K562 (cell line): Measurements from ENCODE around the gene NDC1. TPM values are rescaled to one million over a fixed set of nuclear protein-coding genes. Genes with fewer than 3 reads are reported as not detected.

ENCODE experiments used
- ATAC-seq: fragments of 200-7000 bp; cut with Tn5 transposase; 3 replicates; pipeline ENCODE4 v1.9.1; 2020; ENCODE audit warnings: moderate library complexity
- BruUV-seq: library from RNA; stranded (reverse); fragments of 400-500 nt; replicated peaks from 2 replicates; lab custom pipeline; 2021; lab: Mats Ljungman, UMichigan
- CTCF ChIA-PET: fragments of 300-600 bp; formaldehyde crosslinking; extraction: SDS; loops from one replicate; lab custom pipeline; 2021; ENCODE audit warnings: low intra/inter-chr PET ratio; lab: Yijun Ruan, JAX
- POLR2A ChIA-PET: fragments of 300-600, 350-650 bp; sonication (Branson Sonifier 250); formaldehyde crosslinking; extraction: SDS; loops from one replicate; lab custom pipeline; 2021; ENCODE audit warnings: antibody characterized with exemption, inconsistent platforms; lab: Yijun Ruan, JAX
- DNase-seq, 4 experiments: peaks; one replicate each; pipeline versions ENCODE4 v3.0.0 to v3.0.0-alpha.2; 2011 to 2018; ENCODE audit warnings: low spot score in 3 of 4, mixed read lengths in 3 of 4; ENCODE audit errors: extremely low read depth in 1 of 4
- FAIRE-seq: peaks from 2 replicates; lab custom pipeline; 2011; peaks lifted over from hg19 to GRCh38; lab: Jason Lieb, UNC
- H2AFZ ChIP-seq: 2 replicates; pipeline ENCODE4 v1.6.0; 2011; ENCODE audit warnings: low read depth, low read length, control low read depth, inconsistent platforms
- H3K27ac ChIP-seq: fragments of 200-600 bp; 3 replicates; pipeline ENCODE4 v1.8.0; 2011; ENCODE audit warnings: low read depth, mild to moderate bottlenecking, control low read depth, inconsistent platforms, low read length, moderate library complexity, mixed read lengths; ENCODE audit errors: extremely low read depth
- H3K27me3 ChIP-seq, 2 experiments: fragments of 300-600 bp in 1 of 2; 2 replicates in 1 of 2; 3 replicates in 1 of 2; pipeline versions ENCODE4 v1.6.0 to v1.8.0; 2011; ENCODE audit warnings: inconsistent platforms in 2 of 2, low read length in 2 of 2, mild to moderate bottlenecking in 1 of 2, mixed read lengths in 1 of 2, moderate library complexity in 1 of 2; ENCODE audit not compliant: control insufficient read depth in 2 of 2, insufficient read depth in 2 of 2
- H3K36me3 ChIP-seq: fragments of 300-600 bp; 3 replicates; pipeline ENCODE4 v1.8.0; 2011; ENCODE audit warnings: mild to moderate bottlenecking, low read length, inconsistent platforms; ENCODE audit not compliant: control insufficient read depth, insufficient read depth
- H3K4me1 ChIP-seq, 2 experiments: fragments of 200-600 bp in 1 of 2; replicated peaks in 1 of 2; 2 replicates in 1 of 2; 3 replicates in 1 of 2; pipeline versions ENCODE4 v1.5.1 to v1.8.0; 2011; ENCODE audit warnings: inconsistent platforms in 2 of 2, low read length in 2 of 2, mild to moderate bottlenecking in 1 of 2, mixed read lengths in 1 of 2, moderate library complexity in 1 of 2; ENCODE audit not compliant: control insufficient read depth in 2 of 2, insufficient read depth in 2 of 2
- H3K4me2 ChIP-seq: 2 replicates; pipeline ENCODE4 v1.6.1; 2011; ENCODE audit warnings: low read length, control low read depth, inconsistent platforms, mixed read lengths; ENCODE audit not compliant: insufficient read depth
- H3K4me3 ChIP-seq: fragments of 200-600 bp; sonication (generic), shearing (Covaris generic); 2 replicates; pipeline ENCODE4 v1.5.1; 2016; ENCODE audit warnings: control low read depth, inconsistent platforms
- H3K79me2 ChIP-seq: fragments of 200-600 bp; 3 replicates; pipeline ENCODE4 v1.8.0; 2011; ENCODE audit warnings: low read length, inconsistent platforms; ENCODE audit not compliant: control insufficient read depth, insufficient read depth
- H3K9ac ChIP-seq, 2 experiments: 2 replicates each; pipeline versions ENCODE4 v1.6.0 to v1.6.1; 2011; ENCODE audit warnings: low read depth in 2 of 2, low read length in 2 of 2, control low read depth in 1 of 2, inconsistent platforms in 1 of 2, mild to moderate bottlenecking in 1 of 2, mixed read lengths in 1 of 2; ENCODE audit not compliant: insufficient read depth in 1 of 2
- H3K9me1 ChIP-seq: one replicate; pipeline ENCODE4 v1.6.0; 2011; ENCODE audit warnings: inconsistent platforms, mild to moderate bottlenecking, low read length, moderate library complexity; ENCODE audit not compliant: control insufficient read depth, insufficient read depth
- H3K9me3 ChIP-seq: replicated peaks from 2 replicates; pipeline ENCODE4 v1.5.1; 2011; ENCODE audit warnings: low read depth, low read length, inconsistent platforms; ENCODE audit not compliant: control insufficient read depth, insufficient read depth
- H4K20me1 ChIP-seq: replicated peaks from 2 replicates; pipeline ENCODE4 v1.6.1; 2011; ENCODE audit warnings: low read length, inconsistent platforms, mixed read lengths; ENCODE audit not compliant: control insufficient read depth, insufficient read depth
- C11orf30 ChIP-seq: fragments of 450-650 bp; IDR thresholded peaks from 2 replicates; pipeline ENCODE4 v1.6.1; 2016; ENCODE audit warnings: low read depth, mild to moderate bottlenecking
- RBFOX2 ChIP-seq: fragments of 200-400 bp; formaldehyde crosslinking; IDR thresholded peaks from 2 replicates; pipeline ENCODE4 v1.6.1; 2017; ENCODE audit warnings: low read depth, mild to moderate bottlenecking, low read length, moderate library complexity
- REST ChIP-seq, 2 experiments: fragments of 450-650 bp; formaldehyde crosslinking in 1 of 2; IDR thresholded peaks; 2 replicates each; pipeline versions ENCODE4 v1.4.0 to v1.6.1; 2014 to 2020; ENCODE audit warnings: mild to moderate bottlenecking in 2 of 2, borderline replicate concordance in 1 of 2, low read depth in 1 of 2
- TEAD1 ChIP-seq, 2 experiments: fragments of 450-650 bp in 1 of 2; sonication (generic) in 1 of 2; formaldehyde crosslinking; IDR thresholded peaks; 2 replicates each; pipeline versions ENCODE4 v1.4.0 to v1.8.0; 2020 to 2022; ENCODE audit warnings: mild to moderate bottlenecking in 2 of 2, missing genetic modification reagents in 1 of 2
- ZNF316 ChIP-seq: fragments of 450-650 bp; IDR thresholded peaks from 2 replicates; pipeline ENCODE4 v1.6.1; 2016
- WGBS: fragments of 100-300 bp; shearing (Covaris generic); methylation state at CpG from one replicate; pipeline ENCODE4 v1.1.6; 2016; ENCODE audit warnings: low coverage, mixed read lengths; ENCODE audit not compliant: insufficient coverage; ENCODE audit errors: missing lambda C conversion rate; 5-methylcytosine and 5-hydroxymethylcytosine counted together
- in situ Hi-C: fragments of 300-500 bp; cut with MboI; formaldehyde crosslinking; loops from 4 replicates; pipeline ENCODE4 v1.15.0; 2018; ENCODE audit warnings: inconsistent platforms, mixed read lengths
- intact Hi-C: fragments of 100-400 bp; cut with micrococcal nuclease; formaldehyde crosslinking; loops from 2 replicates; pipeline ENCODE4 v1.14.2; 2022
- polyA plus RNA-seq, 8 experiments: library from polyadenylated mRNA; depleted of rRNA in 4 of 8; stranded (reverse) in 5 of 8; unstranded in 3 of 8; fragments of >200 nt; fragmentation: Nextera tagmentation in 2 of 8; fragmentation: Illumina TruSeq in 1 of 8; extraction: Ambion mirVana in 2 of 8; extraction: Trizol in 1 of 8; gene quantifications; 2 replicates each; pipeline versions ENCODE4 v1.2.1 to v1.2.3, GENCODE V29; 2011 to 2014; ENCODE audit warnings: inconsistent platforms in 1 of 8, missing spikeins in 1 of 8
- total RNA-seq, 7 experiments: library from RNA; depleted of rRNA in 6 of 7; stranded (reverse); fragments of >200 nt in 6 of 7; fragmentation: Illumina TruSeq in 2 of 7; extraction: Trizol in 2 of 7; gene quantifications; 2 replicates each; pipeline versions ENCODE4 v1.2.1 to v1.2.3, GENCODE V29; 2011 to 2021; ENCODE audit warnings: low replicate concordance in 1 of 7

The NDC1 gene
- total and polyA plus RNA-seq, 9 of the 15 experiments (the other 6 are each of a cell fraction or from before 2014, with no cell fraction given) = 26.9 to 102 (median 64.5) TPM

- ChIA-PET CTCF (interaction anchor here (1.6 kb wide), 1 partner anchor 97 kb away, joined by 3 read pairs; no protein-coding TSS in a partner anchor), POLR2A (no interaction called here)
- no peaks in the 10 kb centered on the region for H3K9me1 ChIP-seq
- no peaks in the 10 kb centered on the region for H3K79me2 ChIP-seq
- DNase-seq (no peak), ATAC-seq (no peak), FAIRE-seq (no peak)
- H3K36me3 ChIP-seq = peaks cover 6% of the 10 kb centered on the region; the same call in 2 of the 3 replicates
- no peak overlapping the region for H3K9ac ChIP-seq
- BruUV-seq = no TSS peak
- no peak overlapping the region for H3K4me2 ChIP-seq
- H3K4me1 ChIP-seq = no peaks in the 10 kb centered on the region
- in situ Hi-C loops (loop anchor here (10.0 kb wide), 1 partner anchor 222 kb away; no protein-coding TSS in a partner anchor), intact Hi-C loops (loop anchor here (5.0 kb wide), 1 partner anchor 220 kb away; no protein-coding TSS in a partner anchor)
- no peak overlapping the region for H3K27ac ChIP-seq
- no peak overlapping the region for H3K4me3 ChIP-seq
- WGBS = 13% methylated on average over 7 of the region's 7 CpGs
- H3K27me3 ChIP-seq = no peaks in the 10 kb centered on the region
- TF ChIP-seq C11orf30 (0 out of 2 replicates have a peak, but pooled peaks have one; percentile 5), ZNF316 (peak; percentile 42; the same call in 1 of the 2 replicates), RBFOX2 (no peak)
- H4K20me1 ChIP-seq = 0 out of 2 replicates have a peak, but pooled peaks cover 4% of the 10 kb centered on the region
- no peaks in the 10 kb centered on the region for H3K9me3 ChIP-seq
- no peak overlapping the region for H2AFZ ChIP-seq
These were observed 24.4 kb upstream of the NDC1 start for GRCh38 chr1:53862507-53862906.

DNA sequence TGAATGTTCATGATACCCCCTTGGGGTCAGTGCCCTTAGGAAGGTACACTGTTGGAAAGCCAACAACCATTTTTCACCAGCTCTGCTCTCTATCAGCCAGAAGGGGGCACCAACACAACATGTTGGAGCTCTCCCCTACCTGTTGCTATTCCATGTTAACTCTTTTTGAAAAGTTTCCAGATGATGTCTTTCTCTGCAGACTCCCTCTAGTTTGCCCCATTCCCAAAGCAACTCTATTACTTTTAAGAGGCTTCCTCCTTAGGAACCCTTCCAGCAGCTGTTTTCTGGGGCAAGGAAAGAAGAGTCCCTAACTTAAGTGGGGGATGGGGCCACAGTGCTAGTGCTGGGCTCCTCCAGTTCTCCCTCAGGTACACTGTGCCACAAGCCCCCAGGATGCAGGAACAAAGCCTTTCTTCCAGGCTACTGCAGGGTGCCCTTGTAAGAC is 22.9 kb upstream of the NDC1 start:
- Histone ChIP-seq H2AFZ (no peak overlapping the region), H3K27me3 (no peaks in the 10 kb centered on the region), H3K4me2 (no peak overlapping the region), H3K27ac (no peak overlapping the region), H4K20me1 (0 out of 2 replicates have a peak, but pooled peaks cover 4% of the 10 kb centered on the region), H3K9me3 (no peaks in the 10 kb centered on the region), H3K9ac (no peak overlapping the region), H3K9me1 (no peaks in the 10 kb centered on the region), H3K36me3 (peaks cover 4% of the 10 kb centered on the region; the same call in 1 of the 3 replicates), H3K4me3 (no peak overlapping the region), H3K79me2 (no peaks in the 10 kb centered on the region), H3K4me1 (no peaks in the 10 kb centered on the region)
- in situ Hi-C loops (loop anchor here (10.0 kb wide), 1 partner anchor 224 kb away; no protein-coding TSS in a partner anchor), intact Hi-C loops (loop anchor here (1.0 to 5.0 kb wide), 5 partner anchors 88 to 950 kb away; partner anchors contain the start of genes TCEANC2 and TMEM59)
- DNase-seq (peak; percentile 70 to 82 (median 80)), FAIRE-seq (peak; percentile 96), ATAC-seq (peak; percentile 97)
- no TSS peak for BruUV-seq
- POLR2A ChIA-PET = interaction anchor here (0.6 to 2.5 kb wide), 9 partner anchors 9 to 218 kb away, joined by 3 to 14 read pairs (median 3); no protein-coding TSS in a partner anchor
- CTCF ChIA-PET = interaction anchor here (0.7 to 2.1 kb wide), 6 partner anchors 88 to 950 kb away, joined by 3 to 18 read pairs (median 4); no protein-coding TSS in a partner anchor
- TF ChIP-seq TEAD1 (CRISPR knock-in tag; IDR thresholded peaks at IDR 0.05) (0 out of 4 replicates have a peak, but pooled peaks of 1 of the 2 experiments have one; percentile 9), RBFOX2 (no peak), REST (IDR thresholded peaks at IDR 0.05; ENCODE audit: borderline replicate concordance) (peak; percentile 71), REST (CRISPR knock-in tag; IDR thresholded peaks at IDR 0.05; ENCODE audit: low read depth) (no peak)
